ENCODE data around the gene MED13L.

MED13L gene

GRCh38 chr12:116186482-116187150 lies 90.9 kb downstream of the MED13L start:
- DNase-seq (ENCODE audit: low read depth in 2 of 3, low spot score in 2 of 3), result no peak

- no peak for DNase-seq (ENCODE audit: low read depth in 2 of 3, low spot score in 2 of 3)
Observed at GRCh38 chr12:116184763-116185162, 92.7 kb downstream of the MED13L start.

DNA sequence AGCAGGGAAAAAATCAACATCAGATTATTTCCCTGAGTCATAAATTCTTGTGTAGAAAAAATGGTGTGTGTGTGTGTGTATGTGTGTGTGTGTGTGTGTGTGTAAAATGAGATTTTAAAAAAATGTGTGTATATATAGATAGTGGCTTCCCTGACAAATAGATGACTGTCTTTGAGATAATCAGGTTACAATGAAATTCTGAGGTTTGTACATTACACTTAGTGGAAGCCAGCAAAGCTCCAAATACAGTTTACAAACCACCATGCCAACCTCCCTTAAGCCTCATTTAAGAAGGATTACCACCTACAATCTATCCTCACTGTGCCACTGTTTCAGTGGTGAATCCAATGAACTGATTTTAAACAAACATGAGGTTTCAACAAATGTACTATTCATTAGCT lies 93.8 kb downstream of the MED13L start:
- no peak for DNase-seq (ENCODE audit: low read depth in 2 of 3, low spot score in 2 of 3)

GRCh38 chr12:116182359-116183063 lies 95.0 kb downstream of the MED13L start:
- no peak for DNase-seq (ENCODE audit: low read depth in 2 of 3, low spot score in 2 of 3)

GRCh38 chr12:116180448-116180847 lies 97.0 kb downstream of the MED13L start:
- DNase-seq (ENCODE audit: low read depth in 2 of 3, low spot score in 2 of 3), result no peak

DNA sequence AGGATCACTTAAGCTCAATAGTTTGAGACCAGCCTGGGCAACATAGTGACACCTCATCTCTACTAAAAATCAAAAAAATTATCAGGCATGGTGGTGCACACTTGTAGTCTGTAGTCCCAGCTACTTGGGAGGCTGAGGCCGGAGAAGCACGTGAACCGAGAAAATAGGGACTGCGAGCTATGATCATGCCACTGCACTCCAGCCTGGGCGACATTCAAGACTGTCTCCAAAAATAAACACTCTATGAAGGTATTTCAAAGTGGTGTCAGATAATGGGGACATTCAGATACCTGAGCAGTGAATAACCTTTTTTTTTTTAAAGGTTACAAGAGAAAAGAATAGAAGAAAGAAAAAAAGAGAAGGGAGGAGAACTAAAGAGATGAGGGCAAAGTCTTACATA lies 98.1 kb downstream of the MED13L start:
- no peak for DNase-seq (ENCODE audit: low read depth in 2 of 3, low spot score in 2 of 3)

- DNase-seq (ENCODE audit: low read depth in 2 of 3, low spot score in 2 of 3), result no peak
Observed at GRCh38 chr12:116177017-116177416, 100.5 kb downstream of the MED13L start.

GRCh38 chr12:116174904-116175303 lies 102.6 kb downstream of the MED13L start:
- no peak for DNase-seq (ENCODE audit: low read depth in 2 of 3, low spot score in 2 of 3)

- no peak for DNase-seq (ENCODE audit: low read depth in 2 of 3, low spot score in 2 of 3)
Observed at GRCh38 chr12:116174006-116174405, 103.5 kb downstream of the MED13L start.

DNA sequence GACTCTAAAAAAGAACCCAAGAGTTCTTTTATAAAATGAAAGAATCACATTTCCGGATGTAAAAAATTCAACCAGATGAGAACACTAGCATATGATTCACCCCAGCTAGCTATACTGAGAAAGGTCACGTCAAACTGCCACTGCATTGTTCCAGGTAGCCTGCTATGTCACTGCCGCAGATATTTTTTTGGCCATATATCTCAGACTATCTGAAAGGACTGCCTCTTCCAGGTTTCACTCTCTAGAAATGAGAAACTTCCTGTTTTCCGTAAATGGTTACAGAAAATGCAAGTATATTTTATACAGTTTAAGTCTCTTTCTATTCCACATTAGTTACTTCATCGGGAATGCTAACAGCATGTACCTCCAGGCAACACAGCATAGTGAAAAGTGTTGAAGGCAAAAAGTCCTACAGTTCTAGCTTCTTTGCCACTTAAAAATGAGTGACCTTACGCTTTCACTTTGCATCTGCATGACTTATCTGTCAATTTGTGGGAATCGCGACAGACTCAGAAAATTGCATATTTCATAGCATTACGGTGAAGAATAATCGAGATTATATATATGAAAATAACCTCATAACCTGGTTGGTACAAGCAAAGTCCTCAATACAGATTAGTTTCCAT lies 105.2 kb downstream of the MED13L start:
- no peak for DNase-seq (ENCODE audit: low read depth in 2 of 3, low spot score in 2 of 3)

DNA sequence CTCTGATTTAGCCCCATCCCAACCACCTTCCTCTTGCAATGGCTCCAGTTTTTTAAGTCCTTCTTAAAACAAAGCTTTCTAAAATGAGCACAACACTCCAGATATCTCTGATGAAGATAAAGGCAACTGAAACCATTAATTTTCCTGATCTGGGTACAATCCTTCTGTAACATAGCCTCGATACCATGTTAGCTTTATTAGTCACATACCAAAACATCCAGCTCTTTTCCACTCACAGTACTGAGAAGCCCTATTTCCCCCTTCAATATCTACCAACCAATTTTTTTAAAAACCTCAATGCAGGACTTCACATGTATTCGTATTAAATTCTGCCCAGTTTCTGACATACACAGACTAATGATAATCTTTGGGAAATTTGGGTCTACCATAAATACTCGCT lies 105.9 kb downstream of the MED13L start:
- DNase-seq (ENCODE audit: low read depth in 2 of 3, low spot score in 2 of 3), result no peak

DNA sequence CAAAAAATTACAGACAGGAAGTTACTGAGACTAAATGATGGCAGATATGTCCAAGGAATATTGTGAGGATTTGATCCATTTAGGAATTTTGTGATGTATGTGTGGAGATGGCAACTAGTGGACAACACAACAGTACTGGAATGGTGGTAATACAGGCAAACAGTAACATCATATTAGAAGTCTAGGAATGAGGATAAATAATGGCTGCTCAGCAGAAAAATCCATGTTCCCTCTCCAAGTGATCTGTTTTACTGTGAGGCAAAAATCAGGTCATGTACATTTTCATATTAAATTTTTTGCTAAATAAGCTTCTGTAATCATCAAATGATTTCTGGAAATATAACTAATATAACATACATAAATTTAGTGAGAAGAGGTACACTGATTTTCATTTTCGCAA lies 108.4 kb downstream of the MED13L start:
- DNase-seq (ENCODE audit: low read depth in 2 of 3, low spot score in 2 of 3), result no peak

- no peak for DNase-seq (ENCODE audit: low read depth in 2 of 3, low spot score in 2 of 3)
Observed at GRCh38 chr12:116166306-116166705, 111.2 kb downstream of the MED13L start.

DNA sequence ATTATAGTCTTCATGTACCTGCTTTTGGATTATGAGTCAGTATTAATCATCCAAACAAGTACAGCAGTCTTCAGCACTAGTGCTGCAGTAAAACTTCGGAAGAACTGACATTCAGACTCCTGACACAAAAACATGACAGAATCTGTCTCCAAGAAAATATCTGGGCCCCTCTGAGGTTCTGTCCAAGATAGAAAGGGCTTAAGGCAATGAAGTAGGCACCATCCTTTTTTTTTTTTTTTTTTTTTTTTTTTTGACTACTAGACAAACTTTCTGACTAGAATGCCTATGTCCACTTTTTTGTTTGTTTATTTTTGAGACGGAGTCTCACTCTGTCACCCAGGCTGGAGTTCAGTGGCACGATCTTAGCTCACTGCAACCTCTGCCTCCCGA lies 112.5 kb downstream of the MED13L start:
- DNase-seq (ENCODE audit: low read depth in 2 of 3, low spot score in 2 of 3), result no peak

DNA sequence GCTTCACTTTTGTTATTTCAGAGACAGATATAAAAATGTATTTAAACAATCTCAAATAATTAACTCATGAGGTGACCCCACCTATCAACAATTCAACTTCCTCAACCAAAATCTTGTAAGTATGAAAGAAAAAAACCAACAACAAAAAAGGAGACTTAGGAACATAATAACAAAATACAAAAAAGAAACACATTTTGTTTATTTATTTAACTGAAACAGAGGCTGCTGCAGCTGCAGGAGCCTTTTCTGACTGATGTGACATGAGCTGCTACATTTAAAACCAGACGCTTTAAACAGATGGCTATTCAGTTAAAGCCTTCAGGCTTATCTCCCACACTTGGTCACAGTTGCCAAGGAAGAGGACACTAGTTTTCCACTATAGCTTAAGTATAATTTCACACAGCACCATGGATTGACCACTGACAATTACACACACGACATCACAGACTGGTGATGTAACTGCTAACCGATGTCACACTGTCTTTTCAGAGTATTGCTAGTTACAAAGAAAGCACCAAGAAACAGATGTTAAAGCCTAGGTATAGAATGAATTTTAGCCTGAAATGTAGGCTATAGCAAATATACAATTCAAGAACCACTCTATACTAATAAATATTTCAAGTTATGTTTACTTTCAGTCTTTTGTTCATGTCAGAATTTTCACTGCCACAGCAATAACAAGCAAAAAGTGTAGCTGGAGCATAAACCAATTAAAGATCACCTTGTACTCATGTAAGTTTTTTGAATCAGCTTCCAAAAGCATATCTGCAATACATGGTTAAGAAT lies 113.0 kb downstream of the MED13L start:
- DNase-seq (ENCODE audit: low read depth in 2 of 3, low spot score in 2 of 3), result no peak

GRCh38 chr12:116162071-116162470 lies 115.4 kb downstream of the MED13L start:
- no peak for DNase-seq (ENCODE audit: low read depth in 2 of 3, low spot score in 2 of 3)

GRCh38 chr12:116161588-116161987 lies 115.9 kb downstream of the MED13L start:
- DNase-seq (ENCODE audit: low read depth in 2 of 3, low spot score in 2 of 3), result no peak

DNA sequence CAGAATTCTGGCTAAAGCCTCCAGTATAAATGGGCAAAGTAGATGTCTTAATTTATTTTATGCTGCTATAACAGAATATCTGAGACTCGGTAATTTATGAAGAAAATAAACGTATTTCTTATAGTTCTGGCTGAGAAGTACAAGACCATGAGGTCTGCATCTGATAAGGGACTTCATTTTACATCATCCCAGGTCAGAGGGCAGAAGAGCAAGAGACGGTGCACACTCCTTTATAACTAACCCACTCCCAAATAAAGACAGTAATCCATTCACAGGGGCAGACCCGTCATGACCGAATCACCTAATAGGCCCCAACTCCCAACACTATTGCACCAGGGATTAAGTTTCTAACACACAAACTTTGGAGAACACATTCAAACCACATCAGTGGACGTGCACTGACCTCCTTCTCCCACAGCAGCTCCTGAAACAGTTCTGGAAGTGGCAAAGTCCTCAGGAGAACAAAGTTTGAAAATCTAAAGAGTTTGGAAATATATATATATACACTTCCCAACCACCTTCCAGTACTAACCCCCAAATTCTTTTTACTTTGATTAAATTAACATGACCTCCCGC lies 116.5 kb downstream of the MED13L start:
- DNase-seq (ENCODE audit: low read depth in 2 of 3, low spot score in 2 of 3), result no peak

DNA sequence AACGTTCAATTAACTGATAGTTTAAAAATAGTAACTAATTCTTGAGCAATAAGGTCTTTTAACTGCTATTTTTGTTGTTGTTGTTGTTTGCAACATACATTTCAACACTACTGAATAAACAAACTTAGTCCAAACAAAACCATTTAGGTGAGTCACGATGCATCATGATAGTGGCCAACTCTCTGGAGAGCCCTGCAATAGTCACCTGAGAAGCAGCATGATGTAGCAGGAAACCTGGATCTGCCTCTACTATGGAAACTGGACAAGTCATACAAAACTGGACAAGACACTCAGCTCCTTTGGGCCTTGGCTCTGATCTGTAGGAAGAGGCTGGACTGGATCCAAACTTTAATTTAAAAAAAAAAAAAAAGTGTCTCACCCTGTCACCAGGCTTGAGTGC lies 117.3 kb downstream of the MED13L start:
- no peak for DNase-seq (ENCODE audit: low read depth in 2 of 3, low spot score in 2 of 3)

DNA sequence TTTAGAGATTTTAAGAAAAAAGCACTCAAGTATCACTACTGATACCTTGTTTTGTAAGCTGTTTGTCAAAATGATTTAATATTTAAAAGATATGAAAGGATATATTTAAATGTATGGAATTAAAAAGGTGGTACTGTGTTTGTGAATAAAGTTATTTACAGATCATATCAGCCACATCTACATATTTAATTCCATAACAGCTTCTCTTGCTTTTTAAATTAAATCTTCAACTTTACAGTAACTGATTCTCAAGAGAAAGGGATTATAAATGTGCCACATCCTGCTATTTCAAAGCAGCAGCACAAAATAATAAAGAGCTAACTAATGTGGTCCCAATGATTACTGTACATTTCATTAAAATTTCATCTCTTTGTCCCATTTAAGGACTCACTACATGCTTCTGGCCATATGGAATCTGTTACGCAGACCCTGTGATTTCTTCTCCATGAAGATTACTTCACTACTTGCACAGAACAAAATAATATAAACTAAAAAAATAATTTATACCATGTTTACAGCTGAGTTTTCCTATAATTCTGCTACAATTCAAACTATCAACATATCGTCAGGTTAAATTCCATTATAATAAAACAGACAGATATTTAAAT lies 117.8 kb downstream of the MED13L start:
- no peak for DNase-seq (ENCODE audit: low read depth in 2 of 3, low spot score in 2 of 3)

DNA sequence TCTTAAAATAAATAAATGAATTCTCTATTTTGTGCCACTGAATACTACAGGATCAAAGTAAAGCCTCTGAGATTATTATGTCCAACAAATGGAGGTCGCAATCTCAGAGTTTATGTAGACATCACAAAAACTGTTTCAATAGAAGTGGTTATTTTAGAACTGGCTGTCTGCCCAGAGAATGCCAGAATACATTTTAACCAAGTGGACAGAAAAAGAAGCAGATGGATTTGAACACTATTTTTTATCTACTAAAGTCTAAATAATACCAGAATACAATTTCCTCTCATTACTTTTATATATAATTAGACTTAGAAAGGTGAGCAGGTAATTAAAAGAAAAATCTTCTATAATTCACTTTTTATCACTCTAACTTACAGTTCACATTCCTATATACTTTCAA lies 118.3 kb downstream of the MED13L start:
- DNase-seq (ENCODE audit: low read depth in 2 of 3, low spot score in 2 of 3), result no peak
